HG02884 (cell line): ENCODE data around the gene CHIC1.

Experiments used
- ATAC-seq: cut with Tn5 transposase; IDR thresholded peaks from one replicate; pipeline ENCODE4 v1.9.1; 2021; ENCODE audit warnings: mild to moderate bottlenecking, moderate library complexity; ENCODE audit not compliant: unreplicated experiment

CHIC1 gene

DNA sequence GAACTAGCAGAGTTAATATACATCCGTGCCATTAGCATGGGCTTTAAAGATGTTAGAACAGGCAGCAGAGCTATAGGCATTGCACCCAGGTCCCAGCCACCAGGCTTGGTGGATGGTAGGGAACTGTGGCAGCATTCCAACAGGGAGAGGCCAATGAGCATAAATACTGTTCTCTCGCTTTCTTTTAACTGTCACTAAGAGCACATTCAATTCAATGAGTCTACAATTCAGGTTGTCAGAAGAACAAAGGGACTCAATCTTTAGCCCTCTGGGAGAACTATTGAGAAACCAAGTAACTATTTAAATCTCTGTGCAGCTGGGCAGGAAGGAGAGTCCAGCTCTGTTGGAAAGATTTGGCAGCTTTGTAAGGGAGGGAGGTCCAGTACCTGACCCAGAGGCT lies 165.6 kb downstream of the CHIC1 start:
- ATAC-seq, result no peak
